Measurements from ENCODE around the gene PVALB.

The PVALB gene

DNA sequence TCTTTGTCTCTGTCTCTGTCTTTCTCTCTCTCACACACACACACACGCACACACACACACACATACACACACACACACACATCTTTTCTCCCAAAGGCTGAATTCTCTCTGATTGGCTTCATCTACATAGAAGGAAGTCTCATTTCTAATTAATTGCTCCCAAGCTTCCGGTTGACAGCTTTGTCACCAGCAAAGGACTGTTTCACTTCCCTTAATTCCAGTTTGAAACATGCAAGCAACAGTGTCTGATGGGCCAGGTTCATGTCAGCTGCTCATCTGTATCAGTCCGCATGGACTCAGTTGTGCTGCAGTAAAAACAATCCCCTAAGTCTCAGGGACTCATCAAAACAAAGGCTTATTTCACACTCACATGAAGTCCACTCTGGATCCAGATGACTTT, 16.2 kb upstream of the PVALB start:
- Histone ChIP-seq H3F3A (ENCODE audit: control insufficient read depth, insufficient read depth) (no peaks in the 10 kb centered on the region), H3K27me3 (ENCODE audit: control insufficient read depth, low read length) (no peaks in the 10 kb centered on the region), H4K20me1 (ENCODE audit: control insufficient read depth, insufficient read depth, low read depth, low read length) (no peaks in the 10 kb centered on the region), H3K27ac (ENCODE audit: low read depth, low read length) (peak overlapping the region; percentile 53), H3K4me1 (ENCODE audit: control insufficient read depth, low read length) (peaks cover 24% of the 10 kb centered on the region), H3K36me3 (ENCODE audit: control insufficient read depth, low read length) (peaks cover 5% of the 10 kb centered on the region; the same call in 1 of the 2 replicates), H3K4me3 (ENCODE audit: low read length) (peak overlapping the region; percentile 37), H3K9me2 (replicated peaks; ENCODE audit: control insufficient read depth, low read length) (no peaks in the 10 kb centered on the region), H3K4me2 (ENCODE audit: low read length) (peak overlapping the region; percentile 44), H3K9me3 (ENCODE audit: control insufficient read depth, insufficient read depth, low read length) (peaks cover 21% of the 10 kb centered on the region), H3K79me2 (ENCODE audit: control insufficient read depth, low read length) (no peaks in the 10 kb centered on the region)
- TF ChIP-seq EZH2phosphoT487 (IDR thresholded peaks at IDR 0.05; ENCODE audit: borderline replicate concordance, low read length) = no peak
- TF ChIP-seq, protein P1, sequence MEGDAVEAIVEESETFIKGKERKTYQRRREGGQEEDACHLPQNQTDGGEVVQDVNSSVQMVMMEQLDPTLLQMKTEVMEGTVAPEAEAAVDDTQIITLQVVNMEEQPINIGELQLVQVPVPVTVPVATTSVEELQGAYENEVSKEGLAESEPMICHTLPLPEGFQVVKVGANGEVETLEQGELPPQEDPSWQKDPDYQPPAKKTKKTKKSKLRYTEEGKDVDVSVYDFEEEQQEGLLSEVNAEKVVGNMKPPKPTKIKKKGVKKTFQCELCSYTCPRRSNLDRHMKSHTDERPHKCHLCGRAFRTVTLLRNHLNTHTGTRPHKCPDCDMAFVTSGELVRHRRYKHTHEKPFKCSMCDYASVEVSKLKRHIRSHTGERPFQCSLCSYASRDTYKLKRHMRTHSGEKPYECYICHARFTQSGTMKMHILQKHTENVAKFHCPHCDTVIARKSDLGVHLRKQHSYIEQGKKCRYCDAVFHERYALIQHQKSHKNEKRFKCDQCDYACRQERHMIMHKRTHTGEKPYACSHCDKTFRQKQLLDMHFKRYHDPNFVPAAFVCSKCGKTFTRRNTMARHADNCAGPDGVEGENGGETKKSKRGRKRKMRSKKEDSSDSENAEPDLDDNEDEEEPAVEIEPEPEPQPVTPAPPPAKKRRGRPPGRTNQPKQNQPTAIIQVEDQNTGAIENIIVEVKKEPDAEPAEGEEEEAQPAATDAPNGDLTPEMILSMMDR (IDR thresholded peaks at IDR 0.05; ENCODE audit: low read depth, low read length, poor library complexity, severe bottlenecking) = no peak

DNA sequence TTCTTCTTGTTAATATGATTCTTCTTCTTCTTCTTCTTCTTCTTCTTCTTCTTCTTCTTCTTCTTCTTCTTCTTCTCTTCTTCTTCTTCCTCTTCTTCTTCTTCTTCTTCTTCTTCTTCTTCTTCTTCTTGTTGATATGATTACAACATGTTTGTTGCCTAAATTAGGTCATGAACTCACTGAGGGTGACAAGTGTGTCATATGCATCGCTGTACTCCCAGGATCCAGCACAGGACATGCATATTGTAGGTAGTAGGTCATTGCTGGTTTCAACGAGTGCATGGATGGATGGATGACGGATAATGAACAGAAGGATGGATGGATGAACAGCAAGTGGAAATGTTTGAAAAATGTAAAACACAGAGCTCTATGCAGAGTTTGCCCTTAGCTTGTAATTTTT, 14.9 kb upstream of the PVALB start:
- no peaks in the 10 kb centered on the region for H4K20me1 ChIP-seq (ENCODE audit: control insufficient read depth, insufficient read depth, low read depth, low read length)
- no peak overlapping the region for H3K27ac ChIP-seq (ENCODE audit: low read depth, low read length)
- peaks cover 5% of the 10 kb centered on the region; the same call in 1 of the 2 replicates for H3K36me3 ChIP-seq (ENCODE audit: control insufficient read depth, low read length)
- peaks cover 30% of the 10 kb centered on the region for H3K4me1 ChIP-seq (ENCODE audit: control insufficient read depth, low read length)
- H3K4me3 ChIP-seq (ENCODE audit: low read length) = no peak overlapping the region
- TF ChIP-seq EZH2phosphoT487 (IDR thresholded peaks at IDR 0.05; ENCODE audit: borderline replicate concordance, low read length) = no peak
- TF ChIP-seq, protein P1 (IDR thresholded peaks at IDR 0.05; ENCODE audit: low read depth, low read length, poor library complexity, severe bottlenecking) = no peak
- H3K9me3 ChIP-seq (ENCODE audit: control insufficient read depth, insufficient read depth, low read length) = peaks cover 13% of the 10 kb centered on the region
- no peak overlapping the region for H3K4me2 ChIP-seq (ENCODE audit: low read length)
- no peaks in the 10 kb centered on the region for H3F3A ChIP-seq (ENCODE audit: control insufficient read depth, insufficient read depth)
- no peaks in the 10 kb centered on the region for H3K27me3 ChIP-seq (ENCODE audit: control insufficient read depth, low read length)
- no peaks in the 10 kb centered on the region for H3K9me2 ChIP-seq (replicated peaks; ENCODE audit: control insufficient read depth, low read length)
- no peaks in the 10 kb centered on the region for H3K79me2 ChIP-seq (ENCODE audit: control insufficient read depth, low read length)

DNA sequence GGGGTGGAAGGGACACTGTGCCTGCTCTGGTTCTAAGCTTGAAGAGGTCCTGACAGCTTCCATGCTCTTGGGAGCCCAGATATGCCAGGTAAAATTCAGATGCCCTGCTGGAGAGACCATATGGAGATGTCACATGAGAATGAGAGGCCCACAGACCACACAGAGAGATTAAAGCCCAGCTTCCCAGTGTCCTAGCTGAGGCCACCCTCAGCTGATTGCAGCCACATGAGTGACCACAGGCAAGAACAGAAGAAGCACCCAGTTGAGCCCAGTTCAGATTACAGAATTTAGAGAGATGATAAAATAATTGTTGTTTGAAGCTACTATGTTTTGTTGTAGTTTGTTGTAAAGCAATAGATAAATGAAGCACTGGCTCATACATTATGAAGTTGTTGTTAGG, 14.4 kb upstream of the PVALB start:
- Histone ChIP-seq H3K27ac (ENCODE audit: low read depth, low read length) (no peak overlapping the region), H3K9me3 (ENCODE audit: control insufficient read depth, insufficient read depth, low read length) (peaks cover 13% of the 10 kb centered on the region), H3F3A (ENCODE audit: control insufficient read depth, insufficient read depth) (no peaks in the 10 kb centered on the region), H3K4me3 (ENCODE audit: low read length) (no peak overlapping the region), H3K4me2 (ENCODE audit: low read length) (no peak overlapping the region), H4K20me1 (ENCODE audit: control insufficient read depth, insufficient read depth, low read depth, low read length) (no peaks in the 10 kb centered on the region), H3K4me1 (ENCODE audit: control insufficient read depth, low read length) (peaks cover 30% of the 10 kb centered on the region), H3K27me3 (ENCODE audit: control insufficient read depth, low read length) (no peaks in the 10 kb centered on the region), H3K79me2 (ENCODE audit: control insufficient read depth, low read length) (no peaks in the 10 kb centered on the region), H3K36me3 (ENCODE audit: control insufficient read depth, low read length) (peaks cover 5% of the 10 kb centered on the region; the same call in 1 of the 2 replicates), H3K9me2 (replicated peaks; ENCODE audit: control insufficient read depth, low read length) (no peaks in the 10 kb centered on the region)
- TF ChIP-seq, protein P1 (IDR thresholded peaks at IDR 0.05; ENCODE audit: low read depth, low read length, poor library complexity, severe bottlenecking) = no peak
- no peak for TF ChIP-seq EZH2phosphoT487 (IDR thresholded peaks at IDR 0.05; ENCODE audit: borderline replicate concordance, low read length)
